Smooth muscle cell (in vitro differentiated cells): ENCODE data around the gene MIEF1. TPM values are rescaled to one million over a fixed set of nuclear protein-coding genes. Genes with fewer than 3 reads are reported as not detected.
A peak's percentile ranks its signal among the peaks of the same experiment; 100 is the strongest.

ENCODE experiments used
- DNase-seq: peaks from one replicate; lab custom pipeline; 2025; ENCODE audit not compliant: unreplicated experiment; lab: John Stamatoyannopoulos, UW
- H2AFZ ChIP-seq: fragments of 200-600 bp; sonication (generic); 2 replicates; pipeline ENCODE4 v1.6.0; 2016; ENCODE audit warnings: antibody characterized with exemption, low read depth, mild to moderate bottlenecking
- H3F3A ChIP-seq: fragments of 200-600 bp; sonication (generic); 2 replicates; pipeline ENCODE4 v1.6.0; 2017; ENCODE audit warnings: antibody characterized with exemption, low read depth
- H3K27ac ChIP-seq: fragments of 200-600 bp; sonication (generic); 2 replicates; pipeline ENCODE4 v1.5.1; 2016; ENCODE audit warnings: low read depth, mild to moderate bottlenecking
- H3K27me3 ChIP-seq: fragments of 200-600 bp; sonication (generic); 2 replicates; pipeline ENCODE4 v1.6.1; 2016; ENCODE audit warnings: low read depth, mild to moderate bottlenecking
- H3K36me3 ChIP-seq: fragments of 200-600 bp; sonication (generic); 2 replicates; pipeline ENCODE4 v1.5.1; 2016; ENCODE audit warnings: low read depth
- H3K4me1 ChIP-seq: fragments of 200-600 bp; sonication (generic); 2 replicates; pipeline ENCODE4 v1.5.1; 2016; ENCODE audit warnings: low read depth
- H3K4me2 ChIP-seq: fragments of 200-600 bp; sonication (generic); 2 replicates; pipeline ENCODE4 v1.6.0; 2016; ENCODE audit warnings: mild to moderate bottlenecking
- H3K4me3 ChIP-seq: fragments of 200-600 bp; sonication (generic); 2 replicates; pipeline ENCODE4 v1.5.1; 2016; ENCODE audit warnings: mild to moderate bottlenecking
- H3K79me2 ChIP-seq: fragments of 200-600 bp; sonication (generic); 2 replicates; pipeline ENCODE4 v1.6.0; 2016; ENCODE audit warnings: low read depth, mild to moderate bottlenecking
- H3K9ac ChIP-seq: fragments of 200-600 bp; sonication (generic); 2 replicates; pipeline ENCODE4 v1.6.0; 2016; ENCODE audit warnings: low read depth
- H3K9me3 ChIP-seq: fragments of 200-600 bp; sonication (generic); replicated peaks from 2 replicates; pipeline ENCODE4 v1.5.1; 2016; ENCODE audit warnings: low read depth
- H4K20me1 ChIP-seq: fragments of 200-600 bp; sonication (generic); 2 replicates; pipeline ENCODE4 v1.6.0; 2016; ENCODE audit warnings: low read depth
- WGBS: methylation state at CpG from one replicate; pipeline ENCODE4 v1.1.7; 2016; ENCODE audit warnings: low lambda C conversion rate; 5-methylcytosine and 5-hydroxymethylcytosine counted together
- polyA plus RNA-seq: library from polyadenylated mRNA; unstranded; fragments of >200 nt; fragmentation: Nextera tagmentation; extraction: Ambion mirVana; gene quantifications from 2 replicates; pipeline ENCODE4 v1.2.1, GENCODE V29; 2016
- total RNA-seq: library from RNA; depleted of rRNA; stranded (reverse); fragments of >200 nt; gene quantifications from 2 replicates; pipeline ENCODE4 v1.2.3, GENCODE V29; 2014
- TF ChIP-seq, protein P1 (sequence below): fragments of 200-600 bp; sonication (generic); IDR thresholded peaks from 2 replicates; pipeline ENCODE4 v1.5.1; 2017; ENCODE audit warnings: borderline replicate concordance, mild to moderate bottlenecking, antibody characterized with exemption; ENCODE audit not compliant: insufficient read depth, poor library complexity, severe bottlenecking

Gene MIEF1
- total and polyA plus RNA-seq, 2 experiments from 2014 or later: 11.1 to 14.5 TPM

DNA sequence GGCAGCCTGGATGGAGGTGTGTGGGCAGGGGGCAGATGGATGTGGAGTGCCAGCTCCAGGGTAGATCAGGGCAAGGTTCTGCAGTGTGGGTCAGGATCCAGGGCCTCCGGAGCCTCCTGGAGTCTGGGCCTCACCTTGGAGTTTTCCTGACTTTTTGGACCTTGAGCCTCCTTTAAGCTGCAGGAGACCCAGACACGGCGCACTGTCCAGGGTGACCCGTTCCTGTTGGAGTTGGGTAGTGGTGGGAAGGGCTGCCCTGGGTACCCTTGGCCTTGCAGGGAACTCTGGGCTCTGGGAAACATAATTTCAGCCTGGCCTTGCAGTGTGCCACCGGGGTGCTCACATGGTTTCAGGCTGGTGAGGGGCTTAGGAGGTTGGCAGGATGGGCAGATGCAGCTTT is 28.2 kb upstream of the MIEF1 start:
- no peak overlapping the region for H2AFZ ChIP-seq
- H3K4me2 ChIP-seq: peak overlapping the region; percentile 71
- no peaks in the 10 kb centered on the region for H3K27me3 ChIP-seq
- H3K4me3 ChIP-seq: no peak overlapping the region
- peaks cover 51% of the 10 kb centered on the region for H3K4me1 ChIP-seq
- peaks cover 84% of the 10 kb centered on the region for H4K20me1 ChIP-seq
- no peak overlapping the region for H3K9ac ChIP-seq
- no peaks in the 10 kb centered on the region for H3K36me3 ChIP-seq
- H3F3A ChIP-seq: peaks cover 24% of the 10 kb centered on the region
- WGBS: 95% methylated on average over 5 of the region's 5 CpGs
- DNase-seq: no peak
- TF ChIP-seq, protein P1, sequence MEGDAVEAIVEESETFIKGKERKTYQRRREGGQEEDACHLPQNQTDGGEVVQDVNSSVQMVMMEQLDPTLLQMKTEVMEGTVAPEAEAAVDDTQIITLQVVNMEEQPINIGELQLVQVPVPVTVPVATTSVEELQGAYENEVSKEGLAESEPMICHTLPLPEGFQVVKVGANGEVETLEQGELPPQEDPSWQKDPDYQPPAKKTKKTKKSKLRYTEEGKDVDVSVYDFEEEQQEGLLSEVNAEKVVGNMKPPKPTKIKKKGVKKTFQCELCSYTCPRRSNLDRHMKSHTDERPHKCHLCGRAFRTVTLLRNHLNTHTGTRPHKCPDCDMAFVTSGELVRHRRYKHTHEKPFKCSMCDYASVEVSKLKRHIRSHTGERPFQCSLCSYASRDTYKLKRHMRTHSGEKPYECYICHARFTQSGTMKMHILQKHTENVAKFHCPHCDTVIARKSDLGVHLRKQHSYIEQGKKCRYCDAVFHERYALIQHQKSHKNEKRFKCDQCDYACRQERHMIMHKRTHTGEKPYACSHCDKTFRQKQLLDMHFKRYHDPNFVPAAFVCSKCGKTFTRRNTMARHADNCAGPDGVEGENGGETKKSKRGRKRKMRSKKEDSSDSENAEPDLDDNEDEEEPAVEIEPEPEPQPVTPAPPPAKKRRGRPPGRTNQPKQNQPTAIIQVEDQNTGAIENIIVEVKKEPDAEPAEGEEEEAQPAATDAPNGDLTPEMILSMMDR: no peak
- no peaks in the 10 kb centered on the region for H3K9me3 ChIP-seq
- H3K27ac ChIP-seq: peak overlapping the region; percentile 71
- H3K79me2 ChIP-seq: peaks cover 12% of the 10 kb centered on the region

GRCh38 chr22:39474351-39475111 is 27.6 kb upstream of the MIEF1 start:
- Histone ChIP-seq H3K4me1 (peaks cover 51% of the 10 kb centered on the region), H3K27me3 (no peaks in the 10 kb centered on the region), H3K79me2 (peaks cover 18% of the 10 kb centered on the region), H3K36me3 (no peaks in the 10 kb centered on the region), H3F3A (peaks cover 24% of the 10 kb centered on the region), H3K4me3 (no peak overlapping the region), H4K20me1 (peaks cover 85% of the 10 kb centered on the region), H3K4me2 (peak overlapping the region; percentile 71), H2AFZ (no peak overlapping the region), H3K9ac (no peak overlapping the region), H3K9me3 (no peaks in the 10 kb centered on the region), H3K27ac (peak overlapping the region; percentile 71)
- no peak for DNase-seq
- WGBS: 11% methylated on average over 11 of the region's 11 CpGs
- TF ChIP-seq, protein P1: no peak

GRCh38 chr22:39475337-39475736 is 26.8 kb upstream of the MIEF1 start:
- peaks cover 19% of the 10 kb centered on the region for H3K79me2 ChIP-seq
- no peak overlapping the region for H3K9ac ChIP-seq

More at GRCh38 chr22:39475337-39475736, 26.8 kb upstream of the MIEF1 start:
- no peak for DNase-seq
- H3K36me3 ChIP-seq: no peaks in the 10 kb centered on the region
- H3K27me3 ChIP-seq: no peaks in the 10 kb centered on the region
- H2AFZ ChIP-seq: no peak overlapping the region
- H3F3A ChIP-seq: peaks cover 24% of the 10 kb centered on the region
- WGBS: 93% methylated on average over 8 of the region's 9 CpGs
- peaks cover 43% of the 10 kb centered on the region for H3K4me1 ChIP-seq
- H3K27ac ChIP-seq: peak overlapping the region; percentile 71
- no peaks in the 10 kb centered on the region for H3K9me3 ChIP-seq
- TF ChIP-seq, protein P1: no peak
- peaks cover 85% of the 10 kb centered on the region for H4K20me1 ChIP-seq
- peak overlapping the region; percentile 71 for H3K4me2 ChIP-seq
- no peak overlapping the region for H3K4me3 ChIP-seq
